B cell (primary cell): ENCODE data around the gene P2RX5. TPM values are rescaled to one million over a fixed set of nuclear protein-coding genes. Genes with fewer than 3 reads are reported as not detected.

Experiments
- ATAC-seq: fragments of 200-7000 bp; cut with Tn5 transposase; one replicate; pipeline ENCODE4 v1.10.0; 2021; ENCODE audit warnings: low read depth, mild to moderate bottlenecking, moderate number of reproducible peaks, moderate library complexity
- CTCF ChIA-PET: fragments of 350-600 bp; sonication (Branson Sonifier 250); formaldehyde crosslinking; loops from one replicate; lab custom pipeline; 2021; ENCODE audit warnings: antibody characterized with exemption, inconsistent platforms; lab: Charles Lee
- POLR2A ChIA-PET: fragments of 350-600 bp; sonication (Branson Sonifier 250); formaldehyde crosslinking; loops from one replicate; lab custom pipeline; 2021; ENCODE audit warnings: antibody characterized with exemption; lab: Charles Lee
- DNase-seq: peaks from one replicate; pipeline ENCODE4 v3.0.0; 2013
- H2AFZ ChIP-seq: 2 replicates; pipeline ENCODE4 v1.6.1; 2012; ENCODE audit warnings: mild to moderate bottlenecking, low read depth, low read length; ENCODE audit not compliant: insufficient read depth, poor library complexity, severe bottlenecking
- H3K27ac ChIP-seq, 2 donors: 1 replicate in 1 of 2; 2 replicates in 1 of 2; pipeline ENCODE4 v1.5.1; 2012 to 2013; ENCODE audit warnings: low read length in 2 of 2, mild to moderate bottlenecking in 2 of 2, moderate library complexity in 1 of 2
- H3K27me3 ChIP-seq, 4 experiments: fragments of 200-600 bp in 1 of 4; sonication (generic) in 1 of 4; replicated peaks in 1 of 4; 1 replicate in 2 of 4; 2 replicates in 2 of 4; pipeline versions ENCODE4 v1.6.1 to v1.7.0; 2013 to 2016; ENCODE audit warnings: low read length in 3 of 4, mild to moderate bottlenecking in 2 of 4, mixed read lengths in 1 of 4, moderate library complexity in 1 of 4; ENCODE audit not compliant: insufficient read depth in 4 of 4, control insufficient read depth in 3 of 4; ENCODE audit errors: control extremely low read depth in 1 of 4
- H3K36me3 ChIP-seq, 2 experiments: replicated peaks in 1 of 2; 1 replicate in 1 of 2; 2 replicates in 1 of 2; pipeline versions ENCODE4 v1.6.1 to v1.7.1; 2013; ENCODE audit warnings: low read length in 1 of 2; ENCODE audit not compliant: insufficient read depth in 2 of 2, control insufficient read depth in 1 of 2; ENCODE audit errors: control extremely low read depth in 1 of 2, extremely low read depth in 1 of 2
- H3K4me1 ChIP-seq, 2 donors: fragments of 200-600 bp in 1 of 2; sonication (generic) in 1 of 2; 1 replicate in 1 of 2; 2 replicates in 1 of 2; pipeline versions ENCODE4 v1.5.1 to v1.6.1; 2013 to 2017; ENCODE audit warnings: low read length in 2 of 2; ENCODE audit not compliant: control insufficient read depth in 2 of 2, insufficient read depth in 2 of 2
- H3K4me2 ChIP-seq: replicated peaks from 2 replicates; pipeline ENCODE3; 2012; ENCODE audit warnings: mild to moderate bottlenecking, low read depth, low read length; ENCODE audit not compliant: poor library complexity, severe bottlenecking
- H3K4me3 ChIP-seq, 5 experiments: fragments of 200-600 bp in 1 of 5; sonication (generic) in 1 of 5; 1 replicate in 3 of 5; 2 replicates in 2 of 5; pipeline versions ENCODE4 v1.5.1 to v1.7.0; 2011 to 2016; ENCODE audit warnings: low read length in 4 of 5, mild to moderate bottlenecking in 4 of 5, low read depth in 2 of 5, control low read depth in 1 of 5, moderate library complexity in 1 of 5; ENCODE audit not compliant: insufficient read depth in 1 of 5; ENCODE audit errors: control extremely low read depth in 1 of 5, extremely low read depth in 1 of 5
- H3K79me2 ChIP-seq: fragments of 200-600 bp; sonication (generic); one replicate; pipeline ENCODE4 v1.6.0; 2016; ENCODE audit warnings: low read length; ENCODE audit not compliant: control insufficient read depth, insufficient read depth
- H3K9ac ChIP-seq: fragments of 200-600 bp; sonication (generic); 2 replicates; pipeline ENCODE4 v1.6.1; 2017; ENCODE audit warnings: mild to moderate bottlenecking, low read length, moderate library complexity
- H3K9me3 ChIP-seq, 3 donors: one replicate each; pipeline versions ENCODE4 v1.6.1 to v1.7.1; 2013; ENCODE audit warnings: low read length in 2 of 3; ENCODE audit not compliant: control insufficient read depth in 2 of 3, insufficient read depth in 1 of 3; ENCODE audit errors: control extremely low read depth in 1 of 3
- H4K20me1 ChIP-seq: 2 replicates; pipeline ENCODE4 v1.6.0; 2012; ENCODE audit warnings: mild to moderate bottlenecking, low read length; ENCODE audit not compliant: insufficient read depth, control insufficient read depth, poor library complexity, severe bottlenecking
- H3K27ac Mint-ChIP-seq: one replicate; pipeline ENCODE4 v1.8.0; 2021; ENCODE audit warnings: mixed read lengths
- H3K27me3 Mint-ChIP-seq: one replicate; pipeline ENCODE4 v1.8.0; 2021; ENCODE audit warnings: mixed read lengths
- H3K4me1 Mint-ChIP-seq: one replicate; pipeline ENCODE4 v1.8.0; 2021; ENCODE audit warnings: mixed read lengths
- H3K4me3 Mint-ChIP-seq: one replicate; pipeline ENCODE4 v1.8.0; 2021; ENCODE audit warnings: mixed read lengths
- H3K9me3 Mint-ChIP-seq: one replicate; pipeline ENCODE4 v1.8.0; 2022; ENCODE audit warnings: mixed read lengths; ENCODE audit not compliant: insufficient read depth
- CTCF ChIP-seq: fragments of 200-600 bp; IDR thresholded peaks from one replicate; pipeline ENCODE4 v1.8.0; 2022; ENCODE audit warnings: antibody characterized with exemption, mild to moderate bottlenecking
- EZH2 ChIP-seq: IDR thresholded peaks from 2 replicates; pipeline ENCODE4 v1.6.1; 2012; ENCODE audit warnings: borderline replicate concordance, low read depth, mild to moderate bottlenecking, moderate library complexity, low read length; ENCODE audit not compliant: insufficient read depth, poor library complexity, severe bottlenecking
- WGBS: methylation state at CpG from one replicate; pipeline ENCODE4 v1.1.5; 2013; ENCODE audit warnings: missing lambda C conversion rate; ENCODE audit not compliant: insufficient coverage; 5-methylcytosine and 5-hydroxymethylcytosine counted together
- intact Hi-C: fragments of 100-400 bp; cut with micrococcal nuclease; formaldehyde crosslinking; loops from one replicate; pipeline ENCODE4 v1.10.0; 2022
- polyA plus RNA-seq: library from polyadenylated mRNA; depleted of rRNA; stranded (reverse); fragments of >200 nt; gene quantifications from 2 replicates; pipeline ENCODE4 v1.2.3, GENCODE V29; 2012
- total RNA-seq, 2 donors: library from RNA; stranded (reverse); fragments of 120-200 nt in 1 of 2; gene quantifications; 1 replicate in 1 of 2; 2 replicates in 1 of 2; pipeline versions ENCODE4 v1.2.3 to v1.2.4, GENCODE V29; 2013 to 2022

Gene P2RX5
- total and polyA plus RNA-seq, 2 donors (not counting 1 experiment from before 2014, with no cell fraction given) = 405 to 745 TPM

- Mint-ChIP-seq H3K9me3 (no peaks in the 10 kb centered on the region), H3K4me1 (peaks cover 2% of the 10 kb centered on the region), H3K27me3 (no peaks in the 10 kb centered on the region), H3K4me3 (no peak overlapping the region), H3K27ac (no peak overlapping the region)
- peaks cover 0 to 3% of the 10 kb centered on the region in 2 experiments for H3K36me3 ChIP-seq
- no peaks in the 10 kb centered on the region for H4K20me1 ChIP-seq
- intact Hi-C loops = no loop called here
- ChIA-PET POLR2A (interaction anchor here (0.6 to 0.7 kb wide), 2 partner anchors 9 to 362 kb away, joined by 6 to 8 read pairs; no protein-coding TSS in a partner anchor), CTCF (no interaction called here)
- H3K27me3 ChIP-seq = no peaks in the 10 kb centered on the region
- H3K4me2 ChIP-seq = no peak overlapping the region
- H3K9me3 ChIP-seq = no peaks in the 10 kb centered on the region
- H3K27ac ChIP-seq = no peak overlapping the region
- DNase-seq = no peak
- WGBS = 92% methylated on average over 37 of the region's 42 CpGs
- H3K9ac ChIP-seq = no peak overlapping the region
- no peak overlapping the region for H3K4me3 ChIP-seq
- no peaks in the 10 kb centered on the region for H3K79me2 ChIP-seq
- H3K4me1 ChIP-seq = peaks cover 0 to 4% of the 10 kb centered on the region in 2 donors
- ATAC-seq = peak; percentile 17
- TF ChIP-seq EZH2 (no peak), CTCF (no peak)
- H2AFZ ChIP-seq = no peak overlapping the region
These were observed 37.8 kb downstream of the P2RX5 start for GRCh38 chr17:3657874-3658783.

GRCh38 chr17:3657588-3657869 lies 38.4 kb downstream of the P2RX5 start:
- H3K4me1 ChIP-seq = peaks cover 0 to 4% of the 10 kb centered on the region in 2 donors
- no peaks in the 10 kb centered on the region for H3K27me3 ChIP-seq
- H3K9ac ChIP-seq = no peak overlapping the region
- H3K36me3 ChIP-seq = peaks cover 0 to 3% of the 10 kb centered on the region in 2 experiments
- intact Hi-C loops = no loop called here
- no peak overlapping the region for H3K27ac ChIP-seq
- Mint-ChIP-seq H3K27ac (no peak overlapping the region), H3K27me3 (no peaks in the 10 kb centered on the region), H3K4me3 (no peak overlapping the region), H3K4me1 (peaks cover 2% of the 10 kb centered on the region), H3K9me3 (no peaks in the 10 kb centered on the region)
- ChIA-PET CTCF (no interaction called here), POLR2A (no interaction called here)
- 93% methylated on average over 7 of the region's 7 CpGs for WGBS
- no peaks in the 10 kb centered on the region for H4K20me1 ChIP-seq
- no peaks in the 10 kb centered on the region for H3K79me2 ChIP-seq
- H3K4me2 ChIP-seq = no peak overlapping the region
- H2AFZ ChIP-seq = no peak overlapping the region
- no peak for TF ChIP-seq CTCF
- no peak for TF ChIP-seq EZH2
- no peak for ATAC-seq
- no peak for DNase-seq
- H3K4me3 ChIP-seq = no peak overlapping the region
- H3K9me3 ChIP-seq = no peaks in the 10 kb centered on the region
